ENCODE results near the gene ZSCAN26. TPM values are rescaled to one million over a fixed set of nuclear protein-coding genes. Genes with fewer than 3 reads are reported as not detected.

ZSCAN26 gene
- total RNA-seq, 1 donor from 2014 or later: 40.5 TPM

DNA sequence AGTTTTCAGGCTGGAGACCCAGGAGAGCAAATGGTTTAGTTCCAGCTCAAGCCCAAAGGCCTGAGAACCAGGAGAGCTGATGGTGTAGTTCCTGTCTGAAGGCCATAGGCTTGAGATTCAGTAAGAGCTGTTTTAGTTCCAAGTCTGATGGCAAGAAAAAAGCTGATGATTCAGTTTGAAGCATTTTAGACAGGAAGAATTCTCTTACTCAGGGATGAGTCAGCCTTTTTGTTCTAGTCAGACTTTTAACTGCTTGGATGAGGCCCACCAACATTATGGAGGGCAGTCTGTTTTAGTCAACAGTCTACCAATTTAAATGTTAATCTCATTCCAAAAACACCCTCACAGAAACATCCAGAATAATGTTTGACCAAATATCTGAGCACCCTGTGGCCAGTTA, 2.5 kb downstream of the ZSCAN26 start:
- Histone ChIP-seq H3K9ac (no peak overlapping the region), H3K9me3 (ENCODE audit: low read depth) (no peaks in the 10 kb centered on the region), H3F3A (ENCODE audit: low read depth) (no peaks in the 10 kb centered on the region), H2AFZ (replicated peaks) (no peak overlapping the region), H4K20me1 (ENCODE audit: low read depth) (no peaks in the 10 kb centered on the region), H3K27me3 (peaks cover 8% of the 10 kb centered on the region), H3K4me3 (no peak overlapping the region), H3K27ac (no peak overlapping the region), H3K4me1 (peaks cover 14% of the 10 kb centered on the region), H3K79me2 (ENCODE audit: low read depth) (peaks cover 43% of the 10 kb centered on the region), H3K4me2 (no peak overlapping the region), H3K36me3 (peaks cover 9% of the 10 kb centered on the region)
- Mint-ChIP-seq H3K27ac (no peak overlapping the region), H3K9me3 (no peaks in the 10 kb centered on the region), H3K27me3 (ENCODE audit: insufficient read depth, low read depth) (peaks cover 2% of the 10 kb centered on the region), H3K4me1 (peaks cover 2% of the 10 kb centered on the region), H3K36me3 (peaks cover 10% of the 10 kb centered on the region), H3K4me3 (no peak overlapping the region)
- TF ChIP-seq EZH2phosphoT487 (IDR thresholded peaks at IDR 0.05): no peak
- TF ChIP-seq, protein P1, sequence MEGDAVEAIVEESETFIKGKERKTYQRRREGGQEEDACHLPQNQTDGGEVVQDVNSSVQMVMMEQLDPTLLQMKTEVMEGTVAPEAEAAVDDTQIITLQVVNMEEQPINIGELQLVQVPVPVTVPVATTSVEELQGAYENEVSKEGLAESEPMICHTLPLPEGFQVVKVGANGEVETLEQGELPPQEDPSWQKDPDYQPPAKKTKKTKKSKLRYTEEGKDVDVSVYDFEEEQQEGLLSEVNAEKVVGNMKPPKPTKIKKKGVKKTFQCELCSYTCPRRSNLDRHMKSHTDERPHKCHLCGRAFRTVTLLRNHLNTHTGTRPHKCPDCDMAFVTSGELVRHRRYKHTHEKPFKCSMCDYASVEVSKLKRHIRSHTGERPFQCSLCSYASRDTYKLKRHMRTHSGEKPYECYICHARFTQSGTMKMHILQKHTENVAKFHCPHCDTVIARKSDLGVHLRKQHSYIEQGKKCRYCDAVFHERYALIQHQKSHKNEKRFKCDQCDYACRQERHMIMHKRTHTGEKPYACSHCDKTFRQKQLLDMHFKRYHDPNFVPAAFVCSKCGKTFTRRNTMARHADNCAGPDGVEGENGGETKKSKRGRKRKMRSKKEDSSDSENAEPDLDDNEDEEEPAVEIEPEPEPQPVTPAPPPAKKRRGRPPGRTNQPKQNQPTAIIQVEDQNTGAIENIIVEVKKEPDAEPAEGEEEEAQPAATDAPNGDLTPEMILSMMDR (IDR thresholded peaks at IDR 0.05): no peak
- no peak for TF ChIP-seq EZH2 (IDR thresholded peaks at IDR 0.05)
- no peak for DNase-seq (ENCODE audit: low spot score)

DNA sequence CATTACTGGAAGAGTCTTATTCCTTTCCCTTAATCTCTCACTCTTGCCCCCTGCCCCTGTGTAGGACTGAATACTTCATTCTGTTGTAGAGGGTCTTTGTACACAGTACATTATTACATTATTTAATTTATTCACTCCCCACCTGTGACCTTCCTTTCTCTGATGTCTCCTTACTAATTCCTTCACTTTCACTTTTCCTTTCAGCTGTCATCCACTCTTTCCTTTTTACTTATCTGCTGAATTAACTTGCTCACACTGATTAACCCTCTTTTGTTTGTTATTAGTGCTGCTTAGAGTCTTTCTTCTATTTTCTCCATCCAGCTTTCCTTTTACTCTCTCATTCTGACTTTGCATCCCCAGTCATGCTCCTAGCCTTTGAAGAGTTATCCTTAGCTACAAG, 7.9 kb downstream of the ZSCAN26 start:
- peaks cover 5% of the 10 kb centered on the region for H3K27me3 Mint-ChIP-seq (ENCODE audit: insufficient read depth, low read depth)
- Histone ChIP-seq H3K36me3 (peaks cover 9% of the 10 kb centered on the region), H4K20me1 (ENCODE audit: low read depth) (no peaks in the 10 kb centered on the region), H3K9me3 (ENCODE audit: low read depth) (no peaks in the 10 kb centered on the region), H2AFZ (replicated peaks) (no peak overlapping the region), H3K27me3 (no peaks in the 10 kb centered on the region), H3K4me3 (no peak overlapping the region), H3K27ac (no peak overlapping the region), H3K4me1 (no peaks in the 10 kb centered on the region), H3K9ac (no peak overlapping the region), H3K79me2 (ENCODE audit: low read depth) (peaks cover 16% of the 10 kb centered on the region), H3K4me2 (no peak overlapping the region), H3F3A (ENCODE audit: low read depth) (peaks cover 7% of the 10 kb centered on the region)
- H3K4me1 Mint-ChIP-seq: no peaks in the 10 kb centered on the region
- H3K36me3 Mint-ChIP-seq: peaks cover 18% of the 10 kb centered on the region
- no peak for TF ChIP-seq EZH2 (IDR thresholded peaks at IDR 0.05)
- TF ChIP-seq, protein P1 (IDR thresholded peaks at IDR 0.05): no peak
- TF ChIP-seq EZH2phosphoT487 (IDR thresholded peaks at IDR 0.05): no peak
- no peak for DNase-seq (ENCODE audit: low spot score)
- no peak overlapping the region for H3K27ac Mint-ChIP-seq
- no peaks in the 10 kb centered on the region for H3K9me3 Mint-ChIP-seq
- no peak overlapping the region for H3K4me3 Mint-ChIP-seq

DNA sequence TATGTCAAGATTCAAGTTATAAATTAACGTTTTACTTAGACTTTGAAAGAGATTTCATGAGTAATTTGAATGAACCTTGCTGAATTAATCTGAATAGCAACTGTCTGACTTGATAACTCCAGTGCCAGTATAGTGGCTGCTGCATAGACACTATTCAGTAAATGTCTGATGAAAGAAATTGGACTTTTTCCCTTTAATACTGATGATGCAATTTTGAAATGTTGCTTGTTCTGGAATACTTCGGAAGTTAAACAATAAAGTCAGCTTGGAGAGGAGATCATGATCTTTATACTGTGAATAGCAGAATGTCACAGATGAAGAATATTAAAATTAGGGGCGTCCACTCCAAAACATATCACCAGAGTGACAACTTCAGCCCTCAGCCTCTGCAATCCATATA, 10.8 kb downstream of the ZSCAN26 start:
- peaks cover 10% of the 10 kb centered on the region for H3K4me1 Mint-ChIP-seq
- H3K36me3 Mint-ChIP-seq: peaks cover 15% of the 10 kb centered on the region
- no peak overlapping the region for H3K4me3 Mint-ChIP-seq
- no peaks in the 10 kb centered on the region for H3K9me3 Mint-ChIP-seq
- Histone ChIP-seq H3K36me3 (peaks cover 5% of the 10 kb centered on the region), H3K4me1 (peaks cover 10% of the 10 kb centered on the region), H3K79me2 (ENCODE audit: low read depth) (peaks cover 12% of the 10 kb centered on the region), H3K4me2 (no peak overlapping the region), H3K9me3 (ENCODE audit: low read depth) (no peaks in the 10 kb centered on the region), H3K9ac (no peak overlapping the region), H3K27me3 (peaks cover 6% of the 10 kb centered on the region), H4K20me1 (ENCODE audit: low read depth) (peaks cover 2% of the 10 kb centered on the region), H3K27ac (no peak overlapping the region), H2AFZ (replicated peaks) (no peak overlapping the region), H3K4me3 (no peak overlapping the region), H3F3A (ENCODE audit: low read depth) (peaks cover 7% of the 10 kb centered on the region)
- DNase-seq (ENCODE audit: low spot score): no peak
- TF ChIP-seq, protein P1 (IDR thresholded peaks at IDR 0.05): no peak
- H3K27ac Mint-ChIP-seq: no peak overlapping the region
- peaks cover 4% of the 10 kb centered on the region for H3K27me3 Mint-ChIP-seq (ENCODE audit: insufficient read depth, low read depth)

Measured in neural progenitor cell (in vitro differentiated cells).